ENCODE measurements around the gene SGCG.

- no peak for TF ChIP-seq CTCF (IDR thresholded peaks at IDR 0.05)
- no peak for TF ChIP-seq POLR2A (IDR thresholded peaks at IDR 0.05)
- TF ChIP-seq POLR2AphosphoS5 (IDR thresholded peaks at IDR 0.05) = no peak
- TF ChIP-seq EP300 (IDR thresholded peaks at IDR 0.05) = no peak
Observed at GRCh38 chr13:23354520-23354919, 173.7 kb downstream of the SGCG start.

Data from gastroesophageal sphincter (tissue), 3 donors.